Measurements from ENCODE around the gene ABCA7. TPM values are rescaled to one million over a fixed set of nuclear protein-coding genes. Genes with fewer than 3 reads are reported as not detected.

The ABCA7 gene
- total RNA-seq, 1 experiment from 2014 or later, result 6.2 TPM

GRCh38 chr19:1091544-1092175 is 51.8 kb downstream of the ABCA7 start:
- DNase-seq (ENCODE audit: low spot score), result no peak
- in situ Hi-C loops (cut with HindIII; ENCODE audit: low sequenced_read_pairs), result no loop called here

GRCh38 chr19:1093330-1093729 is 53.4 kb downstream of the ABCA7 start:
- DNase-seq (ENCODE audit: low spot score), result no peak
- in situ Hi-C loops (cut with HindIII; ENCODE audit: low sequenced_read_pairs), result no loop called here

GRCh38 chr19:1093811-1094553 is 54.1 kb downstream of the ABCA7 start:
- in situ Hi-C loops (cut with HindIII; ENCODE audit: low sequenced_read_pairs), result no loop called here
- DNase-seq (ENCODE audit: low spot score), result no peak

GRCh38 chr19:1094655-1094977 is 54.7 kb downstream of the ABCA7 start:
- in situ Hi-C loops (cut with HindIII; ENCODE audit: low sequenced_read_pairs), result no loop called here
- no peak for DNase-seq (ENCODE audit: low spot score)

DNA sequence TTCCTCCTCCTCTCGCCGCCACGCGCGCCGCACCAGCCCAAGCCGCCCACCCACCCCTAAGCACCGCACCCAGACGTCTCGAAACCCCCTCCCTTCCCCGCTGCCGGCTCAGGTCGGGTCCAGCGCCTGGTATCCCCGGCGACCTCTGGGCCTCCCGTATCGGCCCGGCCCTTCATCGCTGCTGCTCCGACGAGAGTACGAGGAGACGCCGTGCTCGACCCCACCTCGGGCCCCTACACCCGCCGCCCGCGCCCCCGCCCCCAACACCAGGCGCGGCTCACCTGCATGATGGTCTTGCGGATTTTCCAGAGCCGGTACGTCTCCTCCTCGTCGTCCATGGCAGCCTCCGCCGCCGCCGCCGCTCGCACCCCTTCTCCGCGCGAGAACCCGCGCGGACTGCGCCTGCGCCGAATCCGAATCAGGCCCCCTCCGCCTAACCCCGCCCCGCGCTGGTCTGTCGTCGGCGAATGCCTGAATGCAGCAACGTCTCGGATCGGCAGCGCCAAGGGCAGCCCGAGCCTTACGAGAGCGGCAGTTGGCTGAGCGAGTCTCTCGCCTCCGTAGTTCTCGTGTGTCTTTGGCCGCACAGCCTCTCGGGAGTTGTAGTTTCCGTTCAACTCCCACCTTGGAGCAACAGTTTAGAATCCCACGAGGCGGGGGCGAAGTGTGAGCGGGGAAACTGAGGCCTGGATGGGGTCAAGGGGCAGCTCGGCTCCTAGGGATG is 55.2 kb downstream of the ABCA7 start, which contains the start of gene POLR2E:
POLR2E (minus strand) TSS at position 398 of the 724 bp plus-strand sequence; CDS start at position 338, 60 bp downstream.
- in situ Hi-C loops (cut with HindIII; ENCODE audit: low sequenced_read_pairs), result no loop called here
- peak; percentile 99 for DNase-seq (ENCODE audit: low spot score)

GRCh38 chr19:1097810-1098176 is 57.9 kb downstream of the ABCA7 start:
- in situ Hi-C loops (cut with HindIII; ENCODE audit: low sequenced_read_pairs), result no loop called here
- no peak for DNase-seq (ENCODE audit: low spot score)

- no peak for DNase-seq (ENCODE audit: low spot score)
- in situ Hi-C loops (cut with HindIII; ENCODE audit: low sequenced_read_pairs), result no loop called here
Observed at GRCh38 chr19:1098177-1099051, 58.5 kb downstream of the ABCA7 start.

- DNase-seq (ENCODE audit: low spot score), result no peak
- in situ Hi-C loops (cut with HindIII; ENCODE audit: low sequenced_read_pairs), result no loop called here
Observed at GRCh38 chr19:1101337-1101698, 61.4 kb downstream of the ABCA7 start.

DNA sequence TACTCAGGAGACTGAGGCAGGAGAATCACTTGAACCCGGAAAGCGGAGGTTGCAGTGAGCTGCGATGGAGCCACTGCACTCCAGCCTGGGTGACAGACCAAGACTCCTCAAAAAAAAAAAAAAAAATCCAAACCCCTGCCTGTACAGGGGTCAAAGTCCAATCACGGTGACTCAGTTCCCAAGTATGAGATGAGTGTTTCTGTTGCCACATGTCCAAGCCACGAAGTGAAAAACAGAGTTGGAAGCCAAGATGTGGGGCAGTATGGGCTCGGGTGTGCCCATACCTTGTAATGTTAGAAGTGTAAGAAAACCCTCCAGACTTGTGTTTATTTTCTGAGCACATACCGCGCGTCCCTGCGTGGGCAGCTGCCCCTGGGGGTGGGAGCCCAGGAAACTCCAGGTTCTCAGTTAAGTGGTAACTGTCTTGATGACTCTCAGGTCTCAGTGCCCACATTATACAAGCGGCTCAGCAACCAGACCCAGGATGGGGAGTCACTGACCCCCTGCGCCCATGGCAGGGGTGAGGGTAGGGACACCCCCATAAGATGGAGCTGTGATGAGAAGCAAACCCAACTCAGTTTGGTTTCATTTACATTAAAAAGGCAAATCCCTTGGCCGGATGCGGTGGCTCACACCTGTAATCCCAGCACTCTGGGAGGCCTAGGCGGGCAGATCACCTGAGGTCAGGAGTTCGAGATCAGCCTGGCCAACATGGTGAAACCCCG is 62.7 kb downstream of the ABCA7 start:
- in situ Hi-C loops (cut with HindIII; ENCODE audit: low sequenced_read_pairs), result no loop called here
- no peak for DNase-seq (ENCODE audit: low spot score)

- no peak for DNase-seq (ENCODE audit: low spot score)
- in situ Hi-C loops (cut with HindIII; ENCODE audit: low sequenced_read_pairs), result no loop called here
Observed at GRCh38 chr19:1103132-1103707, 63.3 kb downstream of the ABCA7 start.

- peak; percentile 99 for DNase-seq (ENCODE audit: low spot score)
- in situ Hi-C loops (cut with HindIII; ENCODE audit: low sequenced_read_pairs), result no loop called here
Observed at GRCh38 chr19:1103708-1104310, 63.9 kb downstream of the ABCA7 start, which contains the start of gene GPX4. Gene GPX4 (plus strand): TSS chr19:1103994. CDS start chr19:1104044, 50 bp downstream.

DNA sequence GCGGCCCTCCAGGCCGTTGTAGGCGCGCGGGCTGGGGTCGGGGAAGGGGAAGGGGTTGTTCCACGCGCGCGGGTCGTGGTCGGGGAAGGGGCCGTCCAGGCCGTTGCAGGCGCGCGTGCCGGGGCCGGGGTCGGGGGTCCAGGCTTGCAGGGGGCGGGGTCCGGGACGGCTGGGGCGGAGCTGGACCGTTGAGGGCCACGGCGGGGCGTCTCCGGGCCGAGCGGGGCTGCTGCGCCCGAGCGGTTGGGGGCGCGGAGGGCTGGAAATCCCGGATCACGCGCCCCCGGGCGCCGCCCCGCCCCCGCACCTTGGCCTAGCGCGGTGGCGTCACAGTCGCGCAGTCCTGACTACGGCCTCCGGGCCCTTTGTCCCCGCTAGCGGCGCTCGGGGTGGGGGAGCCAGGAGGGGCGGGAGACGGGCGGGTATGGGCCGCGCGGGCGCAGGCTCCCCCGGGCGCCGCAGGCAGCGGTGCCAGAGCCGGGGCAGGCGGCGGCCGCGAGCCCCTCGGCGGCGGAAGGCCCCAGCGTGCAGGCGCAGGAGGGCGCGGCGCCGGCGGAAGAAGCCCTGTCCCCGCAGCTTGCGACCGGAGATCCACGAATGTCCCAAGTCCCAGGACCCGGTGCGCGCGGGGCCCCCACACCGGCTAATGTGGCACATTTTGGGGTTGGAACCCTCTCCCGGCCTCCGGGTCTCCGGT is 64.6 kb downstream of the ABCA7 start:
- DNase-seq (ENCODE audit: low spot score), result peak; percentile 62
- in situ Hi-C loops (cut with HindIII; ENCODE audit: low sequenced_read_pairs), result no loop called here

GRCh38 chr19:1105008-1105872 is 65.3 kb downstream of the ABCA7 start:
- DNase-seq (ENCODE audit: low spot score), result no peak
- in situ Hi-C loops (cut with HindIII; ENCODE audit: low sequenced_read_pairs), result no loop called here

DNA sequence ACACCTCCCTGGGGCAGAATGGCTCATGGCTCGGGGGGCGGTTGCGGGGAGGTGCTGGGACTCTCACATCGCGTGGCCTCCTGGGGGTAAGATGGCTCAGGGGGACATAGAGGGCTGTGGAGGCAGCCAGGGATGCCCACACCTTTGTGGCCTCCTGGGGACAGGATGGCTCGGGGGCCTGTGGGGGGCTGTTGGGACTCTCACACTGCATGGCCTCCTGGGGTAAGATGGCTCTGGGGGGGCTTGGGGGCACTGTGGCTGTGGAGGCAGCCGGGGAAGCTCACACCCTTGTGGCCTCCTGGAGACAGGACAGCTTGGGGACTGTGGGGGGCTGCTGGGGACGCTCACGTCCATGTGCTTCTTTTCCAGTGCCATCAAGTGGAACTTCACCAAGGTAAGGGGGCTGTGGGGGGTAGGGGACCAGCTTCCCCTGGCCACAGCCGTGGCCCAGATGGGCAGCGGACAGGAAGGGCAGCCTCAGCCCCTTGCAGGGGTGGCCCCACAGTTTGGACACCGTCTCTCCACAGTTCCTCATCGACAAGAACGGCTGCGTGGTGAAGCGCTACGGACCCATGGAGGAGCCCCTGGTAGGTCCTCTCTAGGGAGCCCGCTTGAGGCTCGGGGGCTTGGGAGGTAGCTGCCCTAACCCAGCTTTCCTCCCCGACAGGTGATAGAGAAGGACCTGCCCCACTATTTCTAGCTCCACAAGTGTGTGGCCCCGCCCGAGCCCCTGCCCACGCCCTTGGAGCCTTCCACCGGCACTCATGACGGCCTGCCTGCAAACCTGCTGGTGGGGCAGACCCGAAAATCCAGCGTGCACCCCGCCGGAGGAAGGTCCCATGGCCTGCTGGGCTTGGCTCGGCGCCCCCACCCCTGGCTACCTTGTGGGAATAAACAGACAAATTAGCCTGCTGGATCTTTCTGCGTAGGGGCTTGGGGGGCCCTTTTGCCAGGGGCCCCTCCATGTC is 66.2 kb downstream of the ABCA7 start:
- in situ Hi-C loops (cut with HindIII; ENCODE audit: low sequenced_read_pairs), result no loop called here
- DNase-seq (ENCODE audit: low spot score), result no peak

DNA sequence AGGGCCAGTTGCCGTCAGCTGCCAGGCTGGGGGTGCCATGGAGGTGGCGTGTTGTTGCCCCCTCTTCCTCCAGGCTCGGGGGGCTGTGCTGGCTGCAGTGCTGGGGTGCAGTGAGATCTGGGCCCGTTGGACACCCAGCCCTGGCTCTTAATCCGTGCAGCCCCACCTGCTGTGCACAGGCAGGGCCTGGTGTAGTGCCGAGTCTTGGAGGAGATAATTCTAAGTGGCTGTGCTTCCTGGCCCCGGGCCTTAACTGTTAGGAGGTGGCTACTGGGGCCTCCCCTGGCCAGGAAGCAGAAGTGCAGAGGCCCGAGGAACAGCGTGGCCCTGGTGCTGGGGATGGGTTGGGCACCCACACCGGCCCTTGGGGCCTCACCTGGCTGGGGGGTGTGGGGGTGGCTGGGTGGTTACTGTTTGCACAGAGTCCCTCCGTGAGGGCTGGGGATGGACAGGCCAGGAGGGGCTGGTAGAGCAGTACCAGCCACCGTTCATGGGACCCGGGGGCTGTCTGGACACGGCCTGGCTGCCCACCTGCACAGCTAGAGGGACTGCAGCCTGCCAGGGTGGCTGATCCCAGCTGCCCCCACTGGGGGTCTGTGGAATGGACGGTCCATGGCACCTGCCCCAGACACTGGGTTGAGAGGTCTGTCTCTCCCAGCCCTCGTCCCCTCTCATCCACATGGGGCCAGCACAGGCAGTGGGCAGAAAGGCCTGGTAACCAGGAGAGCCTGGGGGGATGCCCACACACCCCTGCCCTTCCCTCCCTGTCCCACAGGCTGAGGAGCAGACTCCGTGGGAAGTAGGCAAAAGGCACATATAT is 67.1 kb downstream of the ABCA7 start:
- no peak for DNase-seq (ENCODE audit: low spot score)

More for the DNA sequence above, 67.1 kb downstream of the ABCA7 start:
- in situ Hi-C loops (cut with HindIII; ENCODE audit: low sequenced_read_pairs), result no loop called here

All from G401 (cell line).